GM12891 (cell line): ENCODE results near the gene EXD3.

ENCODE experiments used
- PAX5 ChIP-seq: IDR thresholded peaks from 2 replicates; pipeline ENCODE4 v1.6.1; 2011; ENCODE audit warnings: low read length, moderate library complexity, mild to moderate bottlenecking; ENCODE audit not compliant: insufficient read depth, severe bottlenecking
- POLR2A ChIP-seq: IDR thresholded peaks from 2 replicates; pipeline ENCODE4 v1.6.1; 2011; ENCODE audit warnings: low read depth, low read length, control low read depth
- POLR2AphosphoS5 ChIP-seq: IDR thresholded peaks from 2 replicates; pipeline ENCODE4 v1.6.1; 2011; ENCODE audit warnings: low read depth, low read length, control low read depth
- POU2F2 ChIP-seq: IDR thresholded peaks from 2 replicates; pipeline ENCODE4 v1.6.1; 2011; ENCODE audit warnings: low read depth, mild to moderate bottlenecking, control low read depth, low read length, moderate library complexity
- TAF1 ChIP-seq: IDR thresholded peaks from 2 replicates; pipeline ENCODE4 v1.6.1; 2011; ENCODE audit warnings: low read depth, low read length, control low read depth

GRCh38 chr9:137408651-137409405 is 14.1 kb downstream of the EXD3 start:
- no peak for TF ChIP-seq POLR2AphosphoS5
- TF ChIP-seq POLR2A: no peak
- TF ChIP-seq PAX5: no peak
- no peak for TF ChIP-seq TAF1
- no peak for TF ChIP-seq POU2F2
